GM12873 (cell line): ENCODE measurements around the gene RBM46.

Source experiments
- CTCF ChIP-seq: IDR thresholded peaks from 2 replicates; pipeline ENCODE4 v1.5.1; 2012; ENCODE audit warnings: low read depth, mild to moderate bottlenecking, moderate library complexity, low read length, control low read depth; ENCODE audit not compliant: insufficient read depth; ENCODE audit errors: missing control alignments

Gene RBM46

GRCh38 chr4:154741131-154741665 is 39.9 kb upstream of the RBM46 start:
- no peak for TF ChIP-seq CTCF

- TF ChIP-seq CTCF: no peak
Observed at GRCh38 chr4:154741922-154742850, 38.9 kb upstream of the RBM46 start.

GRCh38 chr4:154743683-154744340 is 37.3 kb upstream of the RBM46 start, which contains the start of gene LRAT:
Gene LRAT (plus strand): TSS chr4:154744000. CDS start chr4:154744327, 327 bp downstream.
- TF ChIP-seq CTCF: no peak

GRCh38 chr4:154744341-154744926 is 36.6 kb upstream of the RBM46 start:
- no peak for TF ChIP-seq CTCF

- TF ChIP-seq CTCF: no peak
Observed at GRCh38 chr4:154757713-154758112, 23.4 kb upstream of the RBM46 start.

GRCh38 chr4:154760895-154761294 is 20.2 kb upstream of the RBM46 start:
- no peak for TF ChIP-seq CTCF

GRCh38 chr4:154778264-154778663 is 2.8 kb upstream of the RBM46 start:
- no peak for TF ChIP-seq CTCF
